SK-N-SH treated with all-trans-retinoic acid at 6 μM for 48 hours (cell line): ENCODE results near the gene WDR59.

ENCODE experiments used
- ARNTL ChIP-seq: fragments of 450-650 bp; formaldehyde crosslinking; IDR thresholded peaks from 2 replicates; pipeline ENCODE4 v1.5.0; 2020; ENCODE audit warnings: low read depth, mild to moderate bottlenecking, moderate library complexity, borderline replicate concordance
- BACH2 ChIP-seq: fragments of 250-450 bp; sonication (Bioruptor Pico); IDR thresholded peaks from 2 replicates; pipeline ENCODE4 v1.9.0; 2021; ENCODE audit warnings: mild to moderate bottlenecking, borderline replicate concordance
- CREB5 ChIP-seq: fragments of 250-450 bp; sonication (Bioruptor Pico); IDR thresholded peaks from 2 replicates; pipeline ENCODE4 v1.5.1; 2020; ENCODE audit warnings: low read depth, mild to moderate bottlenecking, moderate library complexity
- OSR1 ChIP-seq: fragments of 250-450 bp; sonication (Bioruptor Pico); IDR thresholded peaks from 2 replicates; pipeline ENCODE4 v1.8.0; 2022; ENCODE audit warnings: moderate library complexity, mild to moderate bottlenecking, inconsistent platforms
- PATZ1 ChIP-seq: fragments of 250-450 bp; sonication (Bioruptor Pico); IDR thresholded peaks from 2 replicates; pipeline ENCODE4 v1.8.0; 2020; ENCODE audit warnings: mild to moderate bottlenecking, moderate library complexity, borderline replicate concordance
- POU6F1 ChIP-seq: fragments of 250-450 bp; sonication (Bioruptor Pico); IDR thresholded peaks from 2 replicates; pipeline ENCODE4 v1.8.0; 2021; ENCODE audit warnings: low read depth, mild to moderate bottlenecking, moderate library complexity, borderline replicate concordance
- PPARA ChIP-seq: fragments of 250-450 bp; sonication (Bioruptor Pico); IDR thresholded peaks from 2 replicates; pipeline ENCODE4 v1.5.0; 2020; ENCODE audit warnings: mild to moderate bottlenecking, borderline replicate concordance
- ZC3H10 ChIP-seq: fragments of 250-450 bp; sonication (Bioruptor Pico); IDR thresholded peaks from 2 replicates; pipeline ENCODE4 v1.5.1; 2021; ENCODE audit warnings: mild to moderate bottlenecking, moderate library complexity
- ZFP30 ChIP-seq: fragments of 450-650 bp; formaldehyde crosslinking; IDR thresholded peaks from 2 replicates; pipeline ENCODE4 v1.5.0; 2022; ENCODE audit warnings: mild to moderate bottlenecking, moderate library complexity

GRCh38 chr16:74831467-74831866 lies 153.5 kb downstream of the WDR59 start:
- no peak for TF ChIP-seq ZFP30 (CRISPR knock-in tag)
- TF ChIP-seq PATZ1 (CRISPR knock-in tag) = no peak
- TF ChIP-seq OSR1 = no peak
- TF ChIP-seq BACH2 (CRISPR knock-in tag) = no peak
- TF ChIP-seq CREB5 (CRISPR knock-in tag) = no peak
- TF ChIP-seq ARNTL = no peak
- TF ChIP-seq PPARA (CRISPR knock-in tag) = no peak
- no peak for TF ChIP-seq POU6F1 (CRISPR knock-in tag)
- TF ChIP-seq ZC3H10 (CRISPR knock-in tag) = no peak
